ENCODE measurements around the gene PEX3.

The PEX3 gene

DNA sequence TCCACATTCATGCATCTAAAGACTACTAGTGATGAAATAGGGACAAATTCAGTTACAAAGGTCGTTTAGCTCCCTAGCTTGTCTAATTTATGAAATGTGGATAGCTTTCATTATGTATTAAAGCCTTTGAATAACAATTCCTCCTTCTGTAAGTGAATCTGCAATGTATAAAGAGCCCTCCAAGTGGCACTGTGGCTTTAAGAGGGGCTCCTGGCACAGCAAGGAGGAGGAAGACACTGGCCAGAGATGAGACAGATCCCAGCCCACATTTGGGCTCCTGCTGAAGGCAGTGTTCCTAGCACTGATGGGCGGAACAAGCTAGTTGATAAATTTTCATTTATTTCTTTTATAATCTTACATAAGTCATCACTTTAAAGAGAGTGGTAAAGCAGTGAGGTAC, 78.5 kb downstream of the PEX3 start:
- in situ Hi-C loops (cut with MboI; ENCODE audit: low sequenced_read_pairs, unreplicated experiment): no loop called here
- TF ChIP-seq, protein P1, sequence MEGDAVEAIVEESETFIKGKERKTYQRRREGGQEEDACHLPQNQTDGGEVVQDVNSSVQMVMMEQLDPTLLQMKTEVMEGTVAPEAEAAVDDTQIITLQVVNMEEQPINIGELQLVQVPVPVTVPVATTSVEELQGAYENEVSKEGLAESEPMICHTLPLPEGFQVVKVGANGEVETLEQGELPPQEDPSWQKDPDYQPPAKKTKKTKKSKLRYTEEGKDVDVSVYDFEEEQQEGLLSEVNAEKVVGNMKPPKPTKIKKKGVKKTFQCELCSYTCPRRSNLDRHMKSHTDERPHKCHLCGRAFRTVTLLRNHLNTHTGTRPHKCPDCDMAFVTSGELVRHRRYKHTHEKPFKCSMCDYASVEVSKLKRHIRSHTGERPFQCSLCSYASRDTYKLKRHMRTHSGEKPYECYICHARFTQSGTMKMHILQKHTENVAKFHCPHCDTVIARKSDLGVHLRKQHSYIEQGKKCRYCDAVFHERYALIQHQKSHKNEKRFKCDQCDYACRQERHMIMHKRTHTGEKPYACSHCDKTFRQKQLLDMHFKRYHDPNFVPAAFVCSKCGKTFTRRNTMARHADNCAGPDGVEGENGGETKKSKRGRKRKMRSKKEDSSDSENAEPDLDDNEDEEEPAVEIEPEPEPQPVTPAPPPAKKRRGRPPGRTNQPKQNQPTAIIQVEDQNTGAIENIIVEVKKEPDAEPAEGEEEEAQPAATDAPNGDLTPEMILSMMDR (IDR thresholded peaks at IDR 0.05; ENCODE audit: borderline replicate concordance, control extremely low read depth, extremely low read depth, insufficient read depth, missing control alignments): no peak
- no peak for DNase-seq (ENCODE audit: low spot score)

DNA sequence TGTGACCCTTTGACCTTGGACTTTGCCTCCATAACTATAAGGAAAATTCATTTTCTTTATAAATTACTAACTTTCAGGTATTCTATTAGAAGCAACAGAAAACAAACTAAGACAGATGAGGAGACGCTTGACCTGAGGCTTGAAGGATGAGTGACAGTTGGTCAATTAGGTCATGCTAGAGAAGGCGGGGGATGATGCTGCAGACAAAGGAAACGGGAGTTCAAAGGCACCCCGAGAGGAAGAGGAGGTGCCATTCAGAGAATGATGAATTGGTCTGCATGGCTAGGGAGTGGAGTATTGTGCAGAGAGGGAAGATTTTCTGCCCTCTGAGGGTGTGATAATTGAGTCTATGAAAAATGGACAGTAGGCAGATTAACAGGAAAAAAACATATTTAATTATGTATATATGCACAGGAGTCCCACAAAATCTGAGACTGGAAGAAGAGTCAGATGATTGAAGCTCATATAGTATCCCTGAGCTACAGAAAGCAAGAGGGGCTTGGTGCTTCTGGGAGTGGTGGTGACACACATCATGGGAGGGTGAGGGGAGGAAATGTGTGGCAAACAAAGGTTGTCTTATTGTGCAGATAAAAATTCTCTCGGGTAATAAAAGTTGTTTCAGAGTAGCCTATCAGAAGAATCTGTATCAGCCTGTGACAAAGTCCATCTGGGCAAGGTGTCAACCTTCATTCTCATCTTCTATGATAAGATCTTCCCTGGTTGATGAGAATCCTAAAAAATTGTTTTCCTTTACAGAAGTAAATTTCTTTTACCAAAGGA, 81.3 kb downstream of the PEX3 start:
- in situ Hi-C loops (cut with MboI; ENCODE audit: low sequenced_read_pairs, unreplicated experiment): no loop called here
- DNase-seq (ENCODE audit: low spot score): no peak
- TF ChIP-seq, protein P1 (IDR thresholded peaks at IDR 0.05; ENCODE audit: borderline replicate concordance, control extremely low read depth, extremely low read depth, insufficient read depth, missing control alignments): no peak

DNA sequence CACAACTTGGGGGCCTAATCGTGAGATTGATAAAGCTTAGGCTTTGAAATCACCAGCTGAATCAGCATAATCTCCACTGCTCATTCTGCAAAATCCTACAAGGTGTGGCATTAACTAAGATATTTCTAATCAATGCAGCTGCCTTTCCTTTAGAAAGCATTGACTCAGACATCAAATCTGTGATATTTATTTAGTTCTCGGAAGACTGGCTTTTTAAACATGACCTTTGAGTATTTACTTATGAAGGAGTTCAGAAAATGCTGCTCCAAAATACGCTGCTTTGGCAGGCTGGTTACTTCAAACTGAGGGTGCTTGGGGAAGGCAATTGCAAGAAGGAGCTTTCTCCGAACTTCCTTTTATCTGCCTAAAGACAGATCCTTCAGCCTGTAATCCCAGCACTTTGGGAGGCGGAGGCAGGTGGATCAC, 84.6 kb downstream of the PEX3 start:
- in situ Hi-C loops (cut with MboI; ENCODE audit: low sequenced_read_pairs, unreplicated experiment): no loop called here
- TF ChIP-seq, protein P1 (IDR thresholded peaks at IDR 0.05; ENCODE audit: borderline replicate concordance, control extremely low read depth, extremely low read depth, insufficient read depth, missing control alignments): no peak
- DNase-seq (ENCODE audit: low spot score): no peak

DNA sequence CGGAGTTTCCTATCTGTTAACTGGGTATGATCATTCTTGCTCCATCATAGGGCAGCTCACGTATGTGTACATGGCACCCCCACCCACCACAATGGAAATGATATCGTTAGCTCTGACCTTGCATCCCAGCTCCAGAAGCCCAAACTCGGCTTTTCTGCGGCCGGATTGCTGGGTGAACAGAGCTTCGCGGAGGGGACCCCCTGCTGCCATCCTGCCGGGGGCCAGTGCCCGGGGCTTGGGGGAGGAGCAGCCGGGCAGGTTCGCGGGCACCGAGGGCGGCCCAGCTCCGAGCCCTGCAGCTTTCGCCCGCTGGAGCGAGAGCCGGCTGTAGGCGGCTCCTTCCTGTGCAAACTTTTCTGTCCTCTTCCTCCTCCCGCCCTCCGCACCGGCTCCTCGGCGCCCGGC, 85.9 kb downstream of the PEX3 start:
- TF ChIP-seq, protein P1 (IDR thresholded peaks at IDR 0.05; ENCODE audit: borderline replicate concordance, control extremely low read depth, extremely low read depth, insufficient read depth, missing control alignments): no peak
- in situ Hi-C loops (cut with MboI; ENCODE audit: low sequenced_read_pairs, unreplicated experiment): no loop called here
- peak; percentile 62 for DNase-seq (ENCODE audit: low spot score)

DNA sequence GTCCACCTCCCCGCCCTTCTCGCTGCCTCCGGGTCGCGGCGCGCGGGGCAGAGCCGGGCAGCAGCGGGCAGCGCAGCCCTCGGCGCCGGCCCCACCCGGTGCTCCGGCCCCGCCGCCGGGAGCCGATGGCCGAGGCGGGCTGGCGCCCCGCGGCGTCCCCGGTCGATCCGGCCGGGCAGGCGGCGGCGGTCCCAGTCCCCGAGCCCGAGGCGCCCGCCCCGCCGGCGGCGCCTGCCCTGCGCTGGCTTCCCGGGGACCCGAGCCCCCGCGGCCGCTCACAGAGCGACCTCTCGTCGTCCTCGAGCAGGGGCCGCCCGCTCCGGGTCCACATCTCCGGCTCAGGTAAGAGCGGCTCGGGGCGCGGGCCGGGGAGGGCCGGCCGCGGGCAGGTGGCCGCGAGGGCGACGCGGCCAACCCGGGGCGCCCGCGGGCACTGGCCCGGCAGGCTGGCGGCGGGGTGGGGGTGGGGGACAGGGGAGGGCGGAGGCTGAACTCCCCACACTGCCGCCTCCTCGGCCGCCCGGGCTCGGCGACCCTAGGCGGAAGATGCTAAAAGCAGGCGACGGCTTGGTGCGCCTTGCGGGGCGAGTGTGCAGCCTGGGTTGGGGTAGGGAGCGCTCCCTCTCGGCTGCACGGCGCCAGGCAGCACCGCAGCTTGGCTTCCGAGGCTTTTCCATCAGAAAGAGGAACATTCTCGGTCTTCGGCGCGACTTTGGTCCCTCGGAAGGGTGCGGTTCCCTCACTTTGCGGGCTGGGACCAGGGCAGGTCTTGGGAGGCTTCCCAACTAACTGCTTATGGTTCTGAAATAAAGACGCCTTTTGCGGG, 86.5 kb downstream of the PEX3 start:
- in situ Hi-C loops (cut with MboI; ENCODE audit: low sequenced_read_pairs, unreplicated experiment): no loop called here
- DNase-seq (ENCODE audit: low spot score): peak; percentile 71
- TF ChIP-seq, protein P1 (IDR thresholded peaks at IDR 0.05; ENCODE audit: borderline replicate concordance, control extremely low read depth, extremely low read depth, insufficient read depth, missing control alignments): peak; percentile 34

DNA sequence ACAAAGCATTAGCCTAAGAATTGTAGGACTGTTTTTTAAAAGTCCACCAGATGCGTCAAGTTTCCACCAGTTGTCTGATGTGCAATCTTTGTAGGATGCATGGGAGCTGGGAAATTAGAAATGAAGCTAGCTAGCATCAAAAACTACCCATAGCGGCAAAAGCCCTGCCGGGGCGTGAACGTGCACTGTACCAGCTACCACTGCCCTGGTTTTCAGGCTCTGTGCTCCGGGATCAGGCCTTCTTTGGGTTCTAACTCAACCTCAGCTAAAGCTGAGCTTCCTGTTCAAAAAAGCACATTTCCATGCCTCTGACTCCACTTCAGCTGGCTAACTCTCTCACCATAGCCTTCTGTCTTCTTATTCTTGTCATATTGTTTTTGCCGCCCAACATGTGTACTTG, 87.8 kb downstream of the PEX3 start:
- TF ChIP-seq, protein P1 (IDR thresholded peaks at IDR 0.05; ENCODE audit: borderline replicate concordance, control extremely low read depth, extremely low read depth, insufficient read depth, missing control alignments): no peak
- DNase-seq (ENCODE audit: low spot score): no peak
- in situ Hi-C loops (cut with MboI; ENCODE audit: low sequenced_read_pairs, unreplicated experiment): no loop called here
